Astrocyte of the spinal cord (primary cell): ENCODE measurements around the gene FRMD5.

ENCODE experiments used
- DNase-seq: peaks from one replicate; pipeline ENCODE4 v3.0.0; 2011; ENCODE audit warnings: low read depth, low spot score
- H3K4me3 ChIP-seq: 2 replicates; pipeline ENCODE4 v1.5.1; 2011; ENCODE audit warnings: low read depth, mild to moderate bottlenecking, low read length, moderate library complexity
- in situ Hi-C: cut with HindIII; loops from 2 replicates; pipeline ENCODE4 v1.10.0; 2017; ENCODE audit warnings: low sequenced_read_pairs
- TF ChIP-seq, protein P1 (sequence below): IDR thresholded peaks from 2 replicates; pipeline ENCODE4 v1.5.1; 2012; ENCODE audit warnings: low read depth, mild to moderate bottlenecking, low read length, inconsistent platforms

Gene FRMD5

DNA sequence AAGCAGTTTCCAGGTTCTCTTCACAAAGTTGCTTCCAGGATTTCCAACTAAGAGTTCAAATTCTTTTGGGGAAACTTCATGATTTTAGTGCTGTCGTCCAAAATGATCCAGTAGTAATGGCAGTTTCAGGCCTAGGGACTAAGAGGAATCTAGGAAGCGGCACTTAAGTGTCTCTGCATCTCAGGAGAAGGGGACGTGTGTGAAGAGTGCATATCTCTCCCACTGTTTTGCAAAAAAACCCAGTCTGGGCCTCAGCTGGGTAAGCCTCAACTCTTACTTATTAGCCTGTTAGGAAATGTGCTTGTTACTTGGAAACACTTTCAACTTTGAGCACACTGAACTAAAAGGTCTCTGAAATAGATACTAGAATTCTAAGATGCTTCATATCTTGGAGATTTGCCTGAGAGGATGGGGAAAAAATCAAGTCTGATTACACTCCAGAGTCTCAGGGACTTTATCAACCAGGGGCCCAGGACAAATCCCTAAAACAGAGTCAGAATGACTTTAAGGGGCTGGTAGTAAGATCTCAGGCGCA lies 286.5 kb downstream of the FRMD5 start:
- H3K4me3 ChIP-seq, result no peak overlapping the region
- DNase-seq, result no peak
- in situ Hi-C loops, result no loop called here
- TF ChIP-seq, protein P1, sequence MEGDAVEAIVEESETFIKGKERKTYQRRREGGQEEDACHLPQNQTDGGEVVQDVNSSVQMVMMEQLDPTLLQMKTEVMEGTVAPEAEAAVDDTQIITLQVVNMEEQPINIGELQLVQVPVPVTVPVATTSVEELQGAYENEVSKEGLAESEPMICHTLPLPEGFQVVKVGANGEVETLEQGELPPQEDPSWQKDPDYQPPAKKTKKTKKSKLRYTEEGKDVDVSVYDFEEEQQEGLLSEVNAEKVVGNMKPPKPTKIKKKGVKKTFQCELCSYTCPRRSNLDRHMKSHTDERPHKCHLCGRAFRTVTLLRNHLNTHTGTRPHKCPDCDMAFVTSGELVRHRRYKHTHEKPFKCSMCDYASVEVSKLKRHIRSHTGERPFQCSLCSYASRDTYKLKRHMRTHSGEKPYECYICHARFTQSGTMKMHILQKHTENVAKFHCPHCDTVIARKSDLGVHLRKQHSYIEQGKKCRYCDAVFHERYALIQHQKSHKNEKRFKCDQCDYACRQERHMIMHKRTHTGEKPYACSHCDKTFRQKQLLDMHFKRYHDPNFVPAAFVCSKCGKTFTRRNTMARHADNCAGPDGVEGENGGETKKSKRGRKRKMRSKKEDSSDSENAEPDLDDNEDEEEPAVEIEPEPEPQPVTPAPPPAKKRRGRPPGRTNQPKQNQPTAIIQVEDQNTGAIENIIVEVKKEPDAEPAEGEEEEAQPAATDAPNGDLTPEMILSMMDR, result no peak

DNA sequence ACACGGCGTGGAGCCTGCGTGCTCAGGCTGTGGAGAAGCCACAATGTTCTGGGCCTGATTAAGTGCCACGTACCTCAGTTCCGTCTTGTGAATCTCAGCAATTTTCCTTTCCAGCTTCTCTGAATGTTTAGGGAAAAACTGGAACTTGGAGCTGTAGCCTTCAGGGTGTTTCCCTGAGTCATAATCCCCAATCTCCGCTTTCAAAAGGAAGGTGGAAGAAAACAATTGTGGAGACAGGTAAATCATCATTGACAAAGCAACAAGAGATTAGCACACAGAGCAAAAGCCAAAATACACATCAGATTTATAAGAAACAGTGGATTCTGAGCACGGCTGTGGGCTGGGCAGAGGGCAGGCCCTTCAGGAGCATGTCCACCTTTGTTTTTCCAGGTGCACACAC lies 289.3 kb downstream of the FRMD5 start:
- DNase-seq, result no peak
- H3K4me3 ChIP-seq, result no peak overlapping the region
- in situ Hi-C loops, result no loop called here
- TF ChIP-seq, protein P1, result no peak

DNA sequence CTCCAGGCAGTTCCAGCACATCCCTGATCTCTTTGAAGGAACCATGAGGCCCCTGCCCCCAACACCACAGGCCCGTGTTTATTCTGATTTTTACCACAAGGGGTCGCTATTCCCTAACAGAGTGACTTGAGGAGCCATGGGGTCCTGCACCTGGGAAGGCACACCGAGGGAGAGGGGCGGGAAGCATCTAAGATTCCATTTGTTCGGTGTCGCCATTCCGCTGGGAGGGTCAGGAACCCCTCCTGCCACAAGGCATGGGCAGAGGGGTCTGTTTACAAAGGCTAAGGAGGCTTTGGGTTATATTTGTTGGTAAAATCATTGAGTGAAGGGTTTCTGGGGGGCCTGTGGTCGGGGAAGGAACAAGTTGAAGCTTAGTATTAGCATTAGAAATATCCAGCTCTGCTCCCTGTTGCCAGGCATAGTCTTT lies 291.2 kb downstream of the FRMD5 start:
- no peak overlapping the region for H3K4me3 ChIP-seq
- in situ Hi-C loops, result no loop called here
- DNase-seq, result peak; percentile 61
- TF ChIP-seq, protein P1, result peak; percentile 77

DNA sequence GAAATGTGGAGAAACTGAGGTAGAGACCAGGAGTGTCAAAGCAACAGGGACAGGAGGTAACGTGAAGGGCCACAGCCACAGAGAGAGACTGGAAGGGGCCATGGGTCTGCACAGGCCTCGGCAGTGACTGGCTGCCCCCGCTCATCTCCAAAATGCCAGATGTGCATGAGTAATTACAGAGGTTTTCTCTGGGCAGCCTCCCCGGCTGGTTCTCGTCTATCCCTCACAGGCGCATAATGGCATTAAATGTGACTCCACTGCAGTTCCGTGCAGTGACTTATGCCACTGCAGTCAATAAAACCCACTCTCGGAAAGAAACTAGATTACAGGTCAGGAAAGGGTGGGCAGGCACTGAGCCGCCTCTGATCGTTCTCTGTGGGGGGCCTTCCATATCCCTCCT lies 293.6 kb downstream of the FRMD5 start:
- no peak overlapping the region for H3K4me3 ChIP-seq
- in situ Hi-C loops, result no loop called here
- DNase-seq, result no peak
- TF ChIP-seq, protein P1, result no peak

DNA sequence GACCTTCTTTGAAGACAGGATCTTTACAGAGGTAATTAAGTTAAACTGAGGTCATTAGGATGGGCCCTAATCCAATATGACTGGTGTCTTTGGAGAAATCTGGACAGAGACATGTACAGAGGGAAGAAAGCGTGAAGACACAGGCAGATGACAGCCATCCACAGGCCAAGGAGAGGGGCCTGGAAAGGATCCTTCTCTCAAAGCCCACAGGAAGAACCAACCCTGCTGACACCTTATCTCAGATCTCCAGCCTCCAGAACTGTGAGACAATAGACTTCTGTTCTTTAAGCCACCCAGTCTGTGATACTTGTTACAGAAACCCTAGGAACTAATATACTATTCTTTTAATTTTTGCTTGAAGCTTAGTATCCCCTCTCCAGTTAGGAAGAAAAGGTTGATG lies 294.1 kb downstream of the FRMD5 start:
- in situ Hi-C loops, result no loop called here
- TF ChIP-seq, protein P1, result no peak
- no peak overlapping the region for H3K4me3 ChIP-seq
- DNase-seq, result no peak

DNA sequence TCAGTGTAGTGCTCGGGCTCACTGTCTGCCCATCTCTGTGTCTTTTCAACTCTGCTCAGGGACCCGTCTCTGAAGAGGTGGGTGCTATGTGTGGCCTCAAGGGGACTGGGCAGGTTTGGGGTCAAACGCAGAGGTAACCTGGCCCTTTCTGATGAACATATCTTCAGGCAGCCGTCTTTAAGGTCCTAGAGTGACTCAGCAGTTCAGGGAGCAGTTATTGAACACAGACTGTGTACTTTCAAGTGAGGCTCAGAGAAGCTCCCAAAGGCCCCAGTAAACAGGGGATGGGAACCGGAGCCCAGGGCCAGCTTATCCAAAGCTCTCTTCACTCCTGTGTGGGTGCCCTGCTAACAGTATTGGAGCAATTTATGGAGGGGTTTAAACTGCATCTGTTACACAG lies 295.1 kb downstream of the FRMD5 start:
- no peak for DNase-seq
- no peak overlapping the region for H3K4me3 ChIP-seq
- in situ Hi-C loops, result no loop called here
- TF ChIP-seq, protein P1, result no peak

DNA sequence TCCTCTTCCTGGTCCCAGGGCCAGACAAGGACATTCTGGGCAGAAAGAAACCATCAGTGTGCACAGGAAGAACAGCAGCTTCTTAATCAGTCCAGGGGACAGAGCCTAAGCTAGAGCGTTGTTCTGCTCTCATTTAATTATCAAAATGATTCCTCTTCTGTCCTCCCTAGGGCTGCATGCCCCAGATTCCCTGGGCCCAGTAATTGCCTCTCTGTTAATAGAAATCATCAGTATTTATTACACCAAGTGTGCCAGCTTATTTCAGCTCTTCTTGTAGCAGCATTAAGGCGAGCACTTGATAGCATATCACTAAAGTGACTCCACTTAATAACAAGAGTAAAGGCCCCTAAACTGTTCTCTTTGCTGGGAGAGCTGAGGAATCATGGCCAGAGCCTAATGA lies 296.2 kb downstream of the FRMD5 start:
- TF ChIP-seq, protein P1, result no peak

More for the DNA sequence above, 296.2 kb downstream of the FRMD5 start:
- DNase-seq, result no peak
- no peak overlapping the region for H3K4me3 ChIP-seq
- in situ Hi-C loops, result no loop called here
